Measurements from ENCODE around the gene TMC6. TPM values are rescaled to one million over a fixed set of nuclear protein-coding genes. Genes with fewer than 3 reads are reported as not detected.

TMC6 gene
- total RNA-seq, 4 donors from 2014 or later, result 21.8 to 72.8 (median 51.3) TPM

DNA sequence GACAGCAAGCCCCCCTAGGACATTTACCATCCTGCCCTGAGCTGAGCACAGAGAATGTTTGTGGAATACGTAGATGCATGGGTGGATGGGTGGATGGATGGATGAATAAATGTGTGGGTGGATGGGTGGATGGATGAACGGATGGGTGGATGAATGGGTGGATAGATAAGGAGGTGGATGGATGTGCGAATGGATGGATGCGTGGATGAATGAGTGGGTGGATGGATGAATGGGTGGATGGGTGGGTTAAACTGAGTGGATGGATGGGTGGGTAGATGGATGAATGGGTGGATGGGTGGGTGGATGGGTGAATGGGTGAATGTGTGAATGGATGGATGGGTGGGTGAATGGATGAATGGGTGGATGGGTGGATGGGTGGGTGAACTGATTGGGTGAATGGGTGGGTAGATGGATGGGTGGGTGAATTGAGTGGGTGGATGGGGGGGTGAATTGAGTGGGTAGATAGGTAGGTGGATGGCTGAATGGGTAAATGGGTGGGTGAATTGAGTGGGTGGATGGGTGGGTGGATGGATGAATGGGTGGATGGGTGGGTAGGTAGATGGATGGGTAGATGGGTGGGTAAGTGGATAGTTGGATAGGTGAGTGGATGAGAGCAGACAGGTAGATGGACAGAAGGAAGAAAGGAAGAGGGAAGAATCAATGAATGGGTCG is 5.2 kb downstream of the TMC6 start:
- TF ChIP-seq, protein P1, sequence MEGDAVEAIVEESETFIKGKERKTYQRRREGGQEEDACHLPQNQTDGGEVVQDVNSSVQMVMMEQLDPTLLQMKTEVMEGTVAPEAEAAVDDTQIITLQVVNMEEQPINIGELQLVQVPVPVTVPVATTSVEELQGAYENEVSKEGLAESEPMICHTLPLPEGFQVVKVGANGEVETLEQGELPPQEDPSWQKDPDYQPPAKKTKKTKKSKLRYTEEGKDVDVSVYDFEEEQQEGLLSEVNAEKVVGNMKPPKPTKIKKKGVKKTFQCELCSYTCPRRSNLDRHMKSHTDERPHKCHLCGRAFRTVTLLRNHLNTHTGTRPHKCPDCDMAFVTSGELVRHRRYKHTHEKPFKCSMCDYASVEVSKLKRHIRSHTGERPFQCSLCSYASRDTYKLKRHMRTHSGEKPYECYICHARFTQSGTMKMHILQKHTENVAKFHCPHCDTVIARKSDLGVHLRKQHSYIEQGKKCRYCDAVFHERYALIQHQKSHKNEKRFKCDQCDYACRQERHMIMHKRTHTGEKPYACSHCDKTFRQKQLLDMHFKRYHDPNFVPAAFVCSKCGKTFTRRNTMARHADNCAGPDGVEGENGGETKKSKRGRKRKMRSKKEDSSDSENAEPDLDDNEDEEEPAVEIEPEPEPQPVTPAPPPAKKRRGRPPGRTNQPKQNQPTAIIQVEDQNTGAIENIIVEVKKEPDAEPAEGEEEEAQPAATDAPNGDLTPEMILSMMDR (IDR thresholded peaks at IDR 0.05), result no peak
- ATAC-seq (ENCODE audit: low FRiP score) (no peak), DNase-seq (ENCODE audit: low spot score) (no peak)

DNA sequence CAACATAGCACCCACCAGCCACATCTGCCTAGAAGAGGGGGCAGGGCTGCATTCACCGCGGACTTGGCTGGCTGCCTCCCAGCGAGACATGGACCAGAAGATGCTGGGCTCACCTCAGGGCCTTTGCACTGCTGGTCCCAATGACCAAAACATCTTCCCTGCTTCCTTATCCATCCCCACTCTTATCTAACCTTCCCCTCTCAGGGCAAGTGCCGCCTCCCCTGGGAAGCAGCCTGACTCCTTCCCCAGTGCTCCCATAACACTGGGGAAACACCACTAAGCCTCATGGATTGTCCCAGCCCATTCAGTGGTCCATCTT is 5.7 kb downstream of the TMC6 start:
- DNase-seq (ENCODE audit: low spot score) (no peak), ATAC-seq (ENCODE audit: low FRiP score) (no peak)
- TF ChIP-seq, protein P1 (IDR thresholded peaks at IDR 0.05), result no peak

DNA sequence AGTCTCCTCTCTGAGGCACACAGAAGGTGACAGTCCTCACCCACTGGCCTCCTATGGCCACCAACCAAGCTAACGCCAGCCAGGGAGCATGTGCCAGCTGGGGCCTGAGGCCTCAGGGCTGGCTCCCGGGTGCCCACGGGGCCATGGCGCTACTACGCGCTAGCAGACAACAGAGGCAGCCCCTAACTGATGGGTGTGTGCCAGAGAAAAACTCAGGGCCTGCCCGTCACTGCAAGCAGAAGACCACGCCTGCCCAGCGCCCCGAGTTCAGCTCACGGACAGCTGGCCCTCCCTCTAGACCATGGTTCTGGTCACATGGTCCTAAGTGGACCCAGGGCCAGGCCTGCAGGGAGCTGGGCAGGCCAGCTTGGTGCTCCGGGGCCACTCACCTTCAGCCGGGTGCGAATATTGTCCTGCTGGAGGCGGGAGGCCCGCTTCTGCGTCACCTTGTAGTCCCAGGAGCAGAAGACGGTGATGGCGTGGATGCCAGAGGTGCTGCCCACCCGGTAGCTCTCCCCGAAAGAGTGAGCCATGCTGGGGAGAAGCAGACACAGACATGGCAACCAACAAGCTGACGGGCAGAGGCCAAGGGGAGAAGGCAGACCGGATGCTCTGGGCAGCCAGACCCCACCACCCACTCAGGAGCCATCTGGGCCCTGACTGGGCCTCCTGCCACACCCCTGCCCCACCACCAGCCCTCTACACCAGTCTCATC is 6.2 kb downstream of the TMC6 start:
- ATAC-seq (ENCODE audit: low FRiP score), result no peak
- TF ChIP-seq, protein P1 (IDR thresholded peaks at IDR 0.05), result no peak
- DNase-seq (ENCODE audit: low spot score), result no peak

DNA sequence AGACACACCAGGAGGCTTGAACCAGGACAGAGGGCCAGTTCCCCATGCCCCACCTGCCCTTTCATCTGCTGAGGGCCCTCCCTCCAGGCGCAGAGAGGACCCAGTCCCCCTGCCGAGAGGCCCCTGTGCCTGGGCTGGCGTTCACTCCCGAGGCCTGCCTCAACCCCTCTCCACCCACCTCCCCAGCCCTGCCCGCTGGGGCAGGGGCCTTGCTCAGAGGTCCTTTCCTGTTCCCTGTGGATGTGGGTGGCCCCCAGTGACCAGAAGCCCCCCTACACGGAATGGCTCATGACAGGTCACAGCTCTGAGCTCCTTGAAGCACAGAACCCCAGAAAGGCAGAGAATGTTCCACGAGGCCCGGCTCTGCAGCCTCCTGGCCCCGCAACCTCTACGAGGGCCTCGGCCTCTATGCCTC is 6.7 kb downstream of the TMC6 start:
- no peak for DNase-seq (ENCODE audit: low spot score)
- TF ChIP-seq, protein P1 (IDR thresholded peaks at IDR 0.05), result no peak
- ATAC-seq (ENCODE audit: low FRiP score), result no peak

DNA sequence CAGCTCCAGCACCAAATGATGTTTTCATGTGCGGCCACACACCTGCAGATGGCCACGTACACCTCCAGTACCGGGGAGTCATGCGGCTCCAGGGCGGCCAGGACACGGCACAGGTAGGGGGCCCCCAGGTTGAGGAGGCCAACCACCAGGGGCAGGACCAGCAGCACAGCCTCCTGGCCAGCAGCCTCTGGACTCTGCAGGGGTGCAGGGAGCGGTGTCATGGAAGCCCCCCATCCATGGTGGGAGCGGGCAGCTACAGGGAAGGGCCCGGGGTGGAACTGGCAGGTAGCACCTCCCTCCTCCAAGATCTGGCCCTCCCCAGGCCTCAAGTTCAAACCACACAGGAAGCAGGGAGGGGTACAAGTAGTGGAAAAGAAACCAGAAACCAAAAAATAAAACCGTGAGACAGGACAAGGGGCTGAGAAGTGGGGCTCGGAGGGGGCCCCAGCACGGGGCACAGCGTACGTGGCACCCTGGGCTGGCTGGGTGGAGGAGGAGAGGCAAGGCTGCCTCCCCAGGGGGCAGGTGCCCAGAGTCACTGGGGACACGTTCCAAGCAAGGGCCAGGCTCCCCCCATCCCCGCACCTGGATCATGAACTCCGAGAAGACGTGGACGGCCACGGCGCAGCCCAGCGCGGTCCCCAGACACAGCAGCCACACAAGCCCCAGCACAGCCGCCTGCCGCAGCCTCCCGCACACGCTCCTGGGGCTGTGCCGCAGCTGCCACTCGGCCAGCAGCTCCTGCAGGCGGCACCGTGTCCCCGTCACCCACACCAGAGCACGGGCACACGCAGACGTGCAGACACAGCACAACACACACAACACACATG is 7.4 kb downstream of the TMC6 start:
- TF ChIP-seq, protein P1 (IDR thresholded peaks at IDR 0.05), result no peak
- DNase-seq (ENCODE audit: low spot score) (no peak), ATAC-seq (ENCODE audit: low FRiP score) (no peak)

DNA sequence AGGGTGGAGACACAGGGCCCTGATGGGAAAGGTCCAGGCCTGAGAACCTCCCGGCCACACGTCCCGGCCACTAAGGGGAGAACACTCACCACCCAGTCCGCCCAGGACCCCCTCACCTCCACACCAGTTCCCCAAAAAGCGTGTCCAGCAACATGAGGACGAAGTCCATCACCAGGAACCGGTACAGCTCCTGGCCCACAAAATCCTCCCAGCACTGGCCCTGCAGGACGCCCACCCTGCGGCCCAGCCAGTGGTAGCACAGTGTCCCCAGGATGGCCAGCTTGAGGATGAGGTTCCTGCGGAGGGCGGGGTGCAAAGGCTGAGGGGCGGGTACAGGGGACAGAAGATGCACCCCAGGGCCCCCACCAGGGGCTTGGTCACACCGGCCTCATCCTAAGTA is 8.0 kb downstream of the TMC6 start:
- DNase-seq (ENCODE audit: low spot score), result no peak
- TF ChIP-seq, protein P1 (IDR thresholded peaks at IDR 0.05), result no peak
- no peak for ATAC-seq (ENCODE audit: low FRiP score)

Data from omental fat pad (tissue), 4 donors.